HEK293T (cell line): ENCODE data around the gene CHMP4B.

ENCODE experiments used
- ZNF384 ChIP-seq: fragments of 450-650 bp; IDR thresholded peaks from 2 replicates; pipeline ENCODE4 v1.6.1; 2016
- TF ChIP-seq, protein P1 (sequence below): fragments of 450-650 bp; IDR thresholded peaks from 2 replicates; pipeline ENCODE4 v1.6.1; 2016

DNA sequence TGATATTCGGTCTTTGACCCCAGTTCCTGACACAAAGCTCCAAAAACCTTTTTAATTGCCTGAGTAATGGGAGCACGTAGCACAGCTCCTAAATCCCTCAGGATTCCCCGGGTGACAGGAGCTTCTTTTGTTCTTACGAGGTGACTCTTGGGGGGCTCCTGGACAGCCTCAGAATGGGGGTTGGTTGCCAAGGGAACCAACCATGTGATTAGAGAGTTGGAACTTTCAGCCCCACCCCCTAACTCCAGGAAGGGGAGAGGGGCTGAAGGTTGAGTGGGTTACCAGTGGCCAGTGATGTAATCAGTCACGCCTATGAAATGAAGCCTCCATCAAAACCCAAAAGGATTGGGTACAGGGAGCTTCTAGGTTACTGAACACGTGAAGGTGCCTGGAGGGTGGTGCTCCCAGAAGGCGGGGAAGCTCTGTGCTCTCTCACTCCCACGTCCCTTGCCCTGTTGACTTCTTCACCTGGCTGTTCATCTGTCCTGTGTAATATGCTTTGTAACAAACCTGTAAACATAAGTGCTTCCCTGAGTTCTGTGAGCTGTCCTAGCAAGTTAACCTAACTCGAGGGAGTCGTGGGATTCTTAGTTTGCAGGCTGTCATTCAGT lies 89.5 kb downstream of the CHMP4B start:
- TF ChIP-seq, protein P1, sequence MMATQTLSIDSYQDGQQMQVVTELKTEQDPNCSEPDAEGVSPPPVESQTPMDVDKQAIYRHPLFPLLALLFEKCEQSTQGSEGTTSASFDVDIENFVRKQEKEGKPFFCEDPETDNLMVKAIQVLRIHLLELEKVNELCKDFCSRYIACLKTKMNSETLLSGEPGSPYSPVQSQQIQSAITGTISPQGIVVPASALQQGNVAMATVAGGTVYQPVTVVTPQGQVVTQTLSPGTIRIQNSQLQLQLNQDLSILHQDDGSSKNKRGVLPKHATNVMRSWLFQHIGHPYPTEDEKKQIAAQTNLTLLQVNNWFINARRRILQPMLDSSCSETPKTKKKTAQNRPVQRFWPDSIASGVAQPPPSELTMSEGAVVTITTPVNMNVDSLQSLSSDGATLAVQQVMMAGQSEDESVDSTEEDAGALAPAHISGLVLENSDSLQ: no peak
- no peak for TF ChIP-seq ZNF384
